ENCODE data around the gene CHRND. TPM values are rescaled to one million over a fixed set of nuclear protein-coding genes. Genes with fewer than 3 reads are reported as not detected.
"Not testable (repeated sequence)": the region's sequence is repeated elsewhere in the genome, so short reads cannot be mapped to it uniquely, and the experiment has no call there.

CHRND gene
- total and polyA plus RNA-seq, 2 donors from 2014 or later = not detected

DNA sequence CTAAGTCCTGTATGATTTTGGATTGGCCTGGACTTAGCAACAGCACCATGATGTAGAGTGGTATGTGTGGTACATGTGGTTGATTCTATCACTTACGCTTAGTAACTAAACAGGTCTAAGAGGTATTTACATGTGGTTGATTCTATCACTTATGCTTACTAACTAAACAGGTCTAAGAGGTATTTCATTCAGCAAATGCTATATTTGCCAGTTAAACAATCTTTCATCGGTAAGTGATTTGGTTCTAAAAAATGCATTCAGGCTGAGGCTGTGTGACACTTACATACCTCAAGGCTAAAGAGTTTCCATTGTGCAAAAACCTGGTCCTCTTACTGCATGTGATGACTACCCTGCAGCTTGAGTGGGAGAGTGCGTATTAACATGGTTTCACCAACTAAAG is 37.6 kb downstream of the CHRND start:
- no peaks in the 10 kb centered on the region for H3K27me3 ChIP-seq (ENCODE audit: control insufficient read depth, insufficient read depth, low read length)
- H3K36me3 ChIP-seq (ENCODE audit: control insufficient read depth in 2 of 3, insufficient read depth in 3 of 3, low read length in 3 of 3) = peaks cover 7 to 56% (median 36%) of the 10 kb centered on the region in 3 donors
- TF ChIP-seq, protein P1, sequence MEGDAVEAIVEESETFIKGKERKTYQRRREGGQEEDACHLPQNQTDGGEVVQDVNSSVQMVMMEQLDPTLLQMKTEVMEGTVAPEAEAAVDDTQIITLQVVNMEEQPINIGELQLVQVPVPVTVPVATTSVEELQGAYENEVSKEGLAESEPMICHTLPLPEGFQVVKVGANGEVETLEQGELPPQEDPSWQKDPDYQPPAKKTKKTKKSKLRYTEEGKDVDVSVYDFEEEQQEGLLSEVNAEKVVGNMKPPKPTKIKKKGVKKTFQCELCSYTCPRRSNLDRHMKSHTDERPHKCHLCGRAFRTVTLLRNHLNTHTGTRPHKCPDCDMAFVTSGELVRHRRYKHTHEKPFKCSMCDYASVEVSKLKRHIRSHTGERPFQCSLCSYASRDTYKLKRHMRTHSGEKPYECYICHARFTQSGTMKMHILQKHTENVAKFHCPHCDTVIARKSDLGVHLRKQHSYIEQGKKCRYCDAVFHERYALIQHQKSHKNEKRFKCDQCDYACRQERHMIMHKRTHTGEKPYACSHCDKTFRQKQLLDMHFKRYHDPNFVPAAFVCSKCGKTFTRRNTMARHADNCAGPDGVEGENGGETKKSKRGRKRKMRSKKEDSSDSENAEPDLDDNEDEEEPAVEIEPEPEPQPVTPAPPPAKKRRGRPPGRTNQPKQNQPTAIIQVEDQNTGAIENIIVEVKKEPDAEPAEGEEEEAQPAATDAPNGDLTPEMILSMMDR (IDR thresholded peaks at IDR 0.05; ENCODE audit: borderline replicate concordance, extremely low read depth, insufficient read depth) = no peak
- H3K4me3 ChIP-seq (ENCODE audit: low read length in 3 of 3) = no peak overlapping the region
- H3K9ac ChIP-seq (ENCODE audit: low read length in 3 of 3) = no peak overlapping the region
- H3K9me3 ChIP-seq (ENCODE audit: control insufficient read depth in 2 of 3, insufficient read depth in 1 of 3, low read length in 3 of 3) = no peaks in the 10 kb centered on the region
- H3K4me1 ChIP-seq (ENCODE audit: control insufficient read depth in 2 of 3, insufficient read depth in 2 of 3, low read depth in 1 of 3, low read length in 3 of 3) = no peaks in the 10 kb centered on the region
- intact Hi-C loops (cut with DNase I) = no loop called here
- DNase-seq = no peak
- H3K27ac ChIP-seq (ENCODE audit: low read depth in 2 of 2, low read length in 2 of 2) = no peak overlapping the region
- FAIRE-seq = no peak

GRCh38 chr2:232567721-232568120 is 41.8 kb downstream of the CHRND start:
- TF ChIP-seq, protein P1 (IDR thresholded peaks at IDR 0.05; ENCODE audit: borderline replicate concordance, extremely low read depth, insufficient read depth) = no peak
- peak in 1 of 5 donors; percentile 5 for DNase-seq
- no peak for FAIRE-seq
- Histone ChIP-seq H3K9ac (ENCODE audit: low read length in 3 of 3) (no peak overlapping the region), H3K27me3 (ENCODE audit: control insufficient read depth, insufficient read depth, low read length) (no peaks in the 10 kb centered on the region), H3K27ac (ENCODE audit: low read depth in 2 of 2, low read length in 2 of 2) (no peak overlapping the region), H3K4me1 (ENCODE audit: control insufficient read depth in 2 of 3, insufficient read depth in 2 of 3, low read depth in 1 of 3, low read length in 3 of 3) (peaks cover 0 to 18% (median 3%) of the 10 kb centered on the region in 3 donors), H3K4me3 (ENCODE audit: low read length in 3 of 3) (no peak overlapping the region), H3K9me3 (ENCODE audit: control insufficient read depth in 2 of 3, insufficient read depth in 1 of 3, low read length in 3 of 3) (no peaks in the 10 kb centered on the region), H3K36me3 (ENCODE audit: control insufficient read depth in 2 of 3, insufficient read depth in 3 of 3, low read length in 3 of 3) (peaks cover 7 to 52% (median 44%) of the 10 kb centered on the region in 3 donors)
- intact Hi-C loops (cut with DNase I) = no loop called here

GRCh38 chr2:232568161-232568560 is 42.2 kb downstream of the CHRND start:
- no peaks in the 10 kb centered on the region for H3K27me3 ChIP-seq (ENCODE audit: control insufficient read depth, insufficient read depth, low read length)
- TF ChIP-seq, protein P1 (IDR thresholded peaks at IDR 0.05; ENCODE audit: borderline replicate concordance, extremely low read depth, insufficient read depth) = no peak
- intact Hi-C loops (cut with DNase I) = no loop called here
- H3K27ac ChIP-seq (ENCODE audit: low read depth in 2 of 2, low read length in 2 of 2) = no peak overlapping the region
- FAIRE-seq (no peak), DNase-seq (no peak)
- H3K4me3 ChIP-seq (ENCODE audit: low read length in 3 of 3) = no peak overlapping the region
- no peak overlapping the region for H3K9ac ChIP-seq (ENCODE audit: low read length in 3 of 3)
- H3K4me1 ChIP-seq (ENCODE audit: control insufficient read depth in 2 of 3, insufficient read depth in 2 of 3, low read depth in 1 of 3, low read length in 3 of 3) = peaks cover 0 to 22% (median 4%) of the 10 kb centered on the region in 3 donors
- H3K9me3 ChIP-seq (ENCODE audit: control insufficient read depth in 2 of 3, insufficient read depth in 1 of 3, low read length in 3 of 3) = no peaks in the 10 kb centered on the region
- H3K36me3 ChIP-seq (ENCODE audit: control insufficient read depth in 2 of 3, insufficient read depth in 3 of 3, low read length in 3 of 3) = peaks cover 7 to 51% (median 41%) of the 10 kb centered on the region in 3 donors

GRCh38 chr2:232569541-232569940 is 43.6 kb downstream of the CHRND start:
- FAIRE-seq = no peak

GRCh38 chr2:232570481-232570880 is 44.5 kb downstream of the CHRND start:
- H3K4me3 ChIP-seq (ENCODE audit: low read length in 3 of 3); H3K9ac ChIP-seq (ENCODE audit: low read length in 3 of 3); intact Hi-C loops (cut with DNase I); FAIRE-seq; DNase-seq; H3K27me3 ChIP-seq (ENCODE audit: control insufficient read depth, insufficient read depth, low read length); H3K9me3 ChIP-seq (ENCODE audit: control insufficient read depth in 2 of 3, insufficient read depth in 1 of 3, low read length in 3 of 3): not testable (repeated sequence)
- Histone ChIP-seq H3K4me1 (ENCODE audit: control insufficient read depth in 2 of 3, insufficient read depth in 2 of 3, low read depth in 1 of 3, low read length in 3 of 3) (peaks cover 4 to 38% (median 4%) of the 10 kb centered on the region in 3 donors), H3K27ac (ENCODE audit: low read depth in 2 of 2, low read length in 2 of 2) (peak overlapping the region in 1 of 2 donors; percentile 26), H3K36me3 (ENCODE audit: control insufficient read depth in 2 of 3, insufficient read depth in 3 of 3, low read length in 3 of 3) (peaks cover 6 to 45% (median 31%) of the 10 kb centered on the region in 3 donors)

More at GRCh38 chr2:232569541-232569940, 43.6 kb downstream of the CHRND start:
- intact Hi-C loops (cut with DNase I) = no loop called here
- Histone ChIP-seq H3K27me3 (ENCODE audit: control insufficient read depth, insufficient read depth, low read length) (no peaks in the 10 kb centered on the region), H3K27ac (ENCODE audit: low read depth in 2 of 2, low read length in 2 of 2) (no peak overlapping the region), H3K4me3 (ENCODE audit: low read length in 3 of 3) (no peak overlapping the region), H3K36me3 (ENCODE audit: control insufficient read depth in 2 of 3, insufficient read depth in 3 of 3, low read length in 3 of 3) (peaks cover 7 to 51% (median 37%) of the 10 kb centered on the region in 3 donors), H3K9ac (ENCODE audit: low read length in 3 of 3) (no peak overlapping the region), H3K4me1 (ENCODE audit: control insufficient read depth in 2 of 3, insufficient read depth in 2 of 3, low read depth in 1 of 3, low read length in 3 of 3) (peaks cover 4 to 33% (median 4%) of the 10 kb centered on the region in 3 donors), H3K9me3 (ENCODE audit: control insufficient read depth in 2 of 3, insufficient read depth in 1 of 3, low read length in 3 of 3) (no peaks in the 10 kb centered on the region)
- DNase-seq = peak in 1 of 5 donors; percentile 12
- TF ChIP-seq, protein P1 (IDR thresholded peaks at IDR 0.05; ENCODE audit: borderline replicate concordance, extremely low read depth, insufficient read depth) = no peak
